WTC11 (cell line): Measurements from ENCODE around the gene GNG2. TPM values are rescaled to one million over a fixed set of nuclear protein-coding genes. Genes with fewer than 3 reads are reported as not detected.

Source experiments
- ATAC-seq: fragments of 200-7000 bp; cut with Tn5 transposase; 2 replicates; pipeline ENCODE4 v1.10.0; 2021; ENCODE audit warnings: mild to moderate bottlenecking, moderate library complexity
- CTCF ChIA-PET: fragments of 300-600 bp; sonication (Branson Sonifier 250); formaldehyde crosslinking; loops from one replicate; lab custom pipeline; 2021; ENCODE audit warnings: antibody characterized with exemption; lab: Charles Lee
- POLR2A ChIA-PET: fragments of 350-600 bp; sonication (Branson Sonifier 250); formaldehyde crosslinking; loops from one replicate; lab custom pipeline; 2021; ENCODE audit warnings: antibody characterized with exemption; lab: Charles Lee
- DNase-seq: peaks from one replicate; pipeline ENCODE4 v3.0.0; 2021; ENCODE audit warnings: low spot score
- H3K27ac Mint-ChIP-seq: 2 replicates; pipeline ENCODE4 v1.8.0; 2021; ENCODE audit warnings: mixed read lengths
- H3K27me3 Mint-ChIP-seq: 2 replicates; pipeline ENCODE4 v1.8.0; 2021; ENCODE audit warnings: low read depth, mild to moderate bottlenecking, moderate library complexity, mixed read lengths
- H3K36me3 Mint-ChIP-seq: 2 replicates; pipeline ENCODE4 v1.8.0; 2021; ENCODE audit warnings: mixed read lengths
- H3K4me1 Mint-ChIP-seq: 2 replicates; pipeline ENCODE4 v1.8.0; 2022; ENCODE audit warnings: mixed read lengths
- H3K4me3 Mint-ChIP-seq: 2 replicates; pipeline ENCODE4 v1.8.0; 2021; ENCODE audit warnings: mild to moderate bottlenecking, moderate library complexity, mixed read lengths
- H3K9me3 Mint-ChIP-seq: 2 replicates; pipeline ENCODE4 v1.8.0; 2021; ENCODE audit warnings: mixed read lengths
- FOXJ3 ChIP-seq: sonication (generic); formaldehyde crosslinking; IDR thresholded peaks from 2 replicates; pipeline ENCODE4 v1.9.0; 2021; ENCODE audit warnings: missing genetic modification reagents, mild to moderate bottlenecking, borderline replicate concordance
- FOXP1 ChIP-seq: sonication (generic); formaldehyde crosslinking; IDR thresholded peaks from 2 replicates; pipeline ENCODE4 v1.8.0; 2022; ENCODE audit warnings: missing genetic modification reagents, mild to moderate bottlenecking, moderate library complexity, borderline replicate concordance
- HMGXB4 ChIP-seq: sonication (generic); formaldehyde crosslinking; IDR thresholded peaks from 2 replicates; pipeline ENCODE4 v1.8.1; 2023; ENCODE audit warnings: mild to moderate bottlenecking, moderate library complexity, missing genetic modification reagents
- JUN ChIP-seq: sonication (generic); formaldehyde crosslinking; IDR thresholded peaks from 2 replicates; pipeline ENCODE4 v1.8.0; 2023; ENCODE audit warnings: mild to moderate bottlenecking, missing genetic modification reagents
- MAX ChIP-seq: sonication (generic); formaldehyde crosslinking; IDR thresholded peaks from 2 replicates; pipeline ENCODE4 v1.8.0; 2022; ENCODE audit warnings: mild to moderate bottlenecking, missing genetic modification reagents
- MXD4 ChIP-seq: fragments of 250-450 bp; sonication (Bioruptor Pico); IDR thresholded peaks from 2 replicates; pipeline ENCODE4 v1.8.0; 2021; ENCODE audit warnings: mild to moderate bottlenecking, moderate library complexity, borderline replicate concordance
- NFATC4 ChIP-seq: fragments of 250-450 bp; sonication (Bioruptor Pico); IDR thresholded peaks from 2 replicates; pipeline ENCODE4 v1.9.0; 2021; ENCODE audit warnings: mild to moderate bottlenecking
- NFE2L1 ChIP-seq: sonication (generic); formaldehyde crosslinking; IDR thresholded peaks from 2 replicates; pipeline ENCODE4 v1.8.1; 2023; ENCODE audit warnings: missing genetic modification reagents
- OVOL2 ChIP-seq: fragments of 250-450 bp; sonication (Bioruptor Pico); IDR thresholded peaks from 2 replicates; pipeline ENCODE4 v1.9.0; 2021; ENCODE audit warnings: mild to moderate bottlenecking, borderline replicate concordance
- SP1 ChIP-seq: sonication (generic); formaldehyde crosslinking; conservative IDR thresholded peaks from 2 replicates; pipeline ENCODE4 v1.8.1; 2022; ENCODE audit warnings: missing genetic modification reagents
- TCF7 ChIP-seq: sonication (generic); formaldehyde crosslinking; IDR thresholded peaks from 2 replicates; pipeline ENCODE4 v1.8.0; 2022; ENCODE audit warnings: mild to moderate bottlenecking, low read depth, missing genetic modification reagents, moderate library complexity
- TEAD1 ChIP-seq: sonication (generic); formaldehyde crosslinking; IDR thresholded peaks from 2 replicates; pipeline ENCODE4 v1.8.0; 2022; ENCODE audit warnings: mild to moderate bottlenecking, missing genetic modification reagents
- TEAD4 ChIP-seq: sonication (generic); formaldehyde crosslinking; IDR thresholded peaks from 2 replicates; pipeline ENCODE4 v1.8.0; 2022; ENCODE audit warnings: mild to moderate bottlenecking, missing genetic modification reagents
- USF1 ChIP-seq: sonication (generic); formaldehyde crosslinking; IDR thresholded peaks from 2 replicates; pipeline ENCODE4 v1.8.0; 2022; ENCODE audit warnings: mild to moderate bottlenecking, missing genetic modification reagents
- USF2 ChIP-seq: sonication (generic); formaldehyde crosslinking; IDR thresholded peaks from 2 replicates; pipeline ENCODE4 v1.8.1; 2023; ENCODE audit warnings: mild to moderate bottlenecking, missing genetic modification reagents, moderate library complexity
- ZNF317 ChIP-seq: sonication (generic); formaldehyde crosslinking; IDR thresholded peaks from 2 replicates; pipeline ENCODE4 v1.8.1; 2023; ENCODE audit warnings: low read depth, mild to moderate bottlenecking, moderate library complexity, missing genetic modification reagents, borderline replicate concordance
- ZSCAN18 ChIP-seq: fragments of 250-450 bp; sonication (Bioruptor Pico); IDR thresholded peaks from 2 replicates; pipeline ENCODE4 v2.1.2; 2022; ENCODE audit warnings: mild to moderate bottlenecking, moderate library complexity
- total RNA-seq: library from RNA; stranded (reverse); gene quantifications from 3 replicates; pipeline ENCODE4 v1.2.3, GENCODE V29; 2021
- TF ChIP-seq, protein P1 (sequence below): fragments of 250-450 bp; sonication (Bioruptor Pico); IDR thresholded peaks from 2 replicates; pipeline ENCODE4 v1.9.0; 2021; ENCODE audit warnings: mild to moderate bottlenecking, borderline replicate concordance
- TF ChIP-seq, protein P2 (sequence below): sonication (generic); formaldehyde crosslinking; IDR thresholded peaks from 2 replicates; pipeline ENCODE4 v1.8.0; 2023; ENCODE audit warnings: missing genetic modification reagents, mild to moderate bottlenecking, borderline replicate concordance
- TF ChIP-seq, protein P3 (sequence below): sonication (generic); formaldehyde crosslinking; IDR thresholded peaks from 2 replicates; pipeline ENCODE4 v1.8.1; 2022; ENCODE audit warnings: mild to moderate bottlenecking, missing genetic modification reagents, moderate library complexity, borderline replicate concordance

GNG2 gene
- total RNA-seq, 1 experiment from 2014 or later = 10.7 TPM

- ATAC-seq (no peak), DNase-seq (no peak)
- ChIA-PET CTCF (no interaction called here), POLR2A (no interaction called here)
- Mint-ChIP-seq H3K27ac (no peak overlapping the region), H3K27me3 (no peaks in the 10 kb centered on the region), H3K4me3 (no peak overlapping the region), H3K36me3 (0 out of 2 replicates have a peak, but pooled peaks cover under 1% of the 10 kb centered on the region), H3K4me1 (peaks cover 7% of the 10 kb centered on the region), H3K9me3 (peaks cover 4% of the 10 kb centered on the region)
- TF ChIP-seq ZSCAN18 (CRISPR knock-in tag) = no peak
- TF ChIP-seq HMGXB4 (CRISPR knock-in tag) = no peak
- no peak for TF ChIP-seq ZNF317
- no peak for TF ChIP-seq TEAD1 (CRISPR knock-in tag)
- TF ChIP-seq SP1 (CRISPR knock-in tag) = no peak
- no peak for TF ChIP-seq TCF7 (CRISPR knock-in tag)
- TF ChIP-seq, protein P1, sequence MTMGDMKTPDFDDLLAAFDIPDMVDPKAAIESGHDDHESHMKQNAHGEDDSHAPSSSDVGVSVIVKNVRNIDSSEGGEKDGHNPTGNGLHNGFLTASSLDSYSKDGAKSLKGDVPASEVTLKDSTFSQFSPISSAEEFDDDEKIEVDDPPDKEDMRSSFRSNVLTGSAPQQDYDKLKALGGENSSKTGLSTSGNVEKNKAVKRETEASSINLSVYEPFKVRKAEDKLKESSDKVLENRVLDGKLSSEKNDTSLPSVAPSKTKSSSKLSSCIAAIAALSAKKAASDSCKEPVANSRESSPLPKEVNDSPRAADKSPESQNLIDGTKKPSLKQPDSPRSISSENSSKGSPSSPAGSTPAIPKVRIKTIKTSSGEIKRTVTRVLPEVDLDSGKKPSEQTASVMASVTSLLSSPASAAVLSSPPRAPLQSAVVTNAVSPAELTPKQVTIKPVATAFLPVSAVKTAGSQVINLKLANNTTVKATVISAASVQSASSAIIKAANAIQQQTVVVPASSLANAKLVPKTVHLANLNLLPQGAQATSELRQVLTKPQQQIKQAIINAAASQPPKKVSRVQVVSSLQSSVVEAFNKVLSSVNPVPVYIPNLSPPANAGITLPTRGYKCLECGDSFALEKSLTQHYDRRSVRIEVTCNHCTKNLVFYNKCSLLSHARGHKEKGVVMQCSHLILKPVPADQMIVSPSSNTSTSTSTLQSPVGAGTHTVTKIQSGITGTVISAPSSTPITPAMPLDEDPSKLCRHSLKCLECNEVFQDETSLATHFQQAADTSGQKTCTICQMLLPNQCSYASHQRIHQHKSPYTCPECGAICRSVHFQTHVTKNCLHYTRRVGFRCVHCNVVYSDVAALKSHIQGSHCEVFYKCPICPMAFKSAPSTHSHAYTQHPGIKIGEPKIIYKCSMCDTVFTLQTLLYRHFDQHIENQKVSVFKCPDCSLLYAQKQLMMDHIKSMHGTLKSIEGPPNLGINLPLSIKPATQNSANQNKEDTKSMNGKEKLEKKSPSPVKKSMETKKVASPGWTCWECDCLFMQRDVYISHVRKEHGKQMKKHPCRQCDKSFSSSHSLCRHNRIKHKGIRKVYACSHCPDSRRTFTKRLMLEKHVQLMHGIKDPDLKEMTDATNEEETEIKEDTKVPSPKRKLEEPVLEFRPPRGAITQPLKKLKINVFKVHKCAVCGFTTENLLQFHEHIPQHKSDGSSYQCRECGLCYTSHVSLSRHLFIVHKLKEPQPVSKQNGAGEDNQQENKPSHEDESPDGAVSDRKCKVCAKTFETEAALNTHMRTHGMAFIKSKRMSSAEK = no peak
- TF ChIP-seq USF2 (CRISPR knock-in tag) = no peak
- TF ChIP-seq MXD4 = no peak
- no peak for TF ChIP-seq TEAD4
Measured at GRCh38 chr14:51824191-51824590, 36.2 kb upstream of the GNG2 start.

DNA sequence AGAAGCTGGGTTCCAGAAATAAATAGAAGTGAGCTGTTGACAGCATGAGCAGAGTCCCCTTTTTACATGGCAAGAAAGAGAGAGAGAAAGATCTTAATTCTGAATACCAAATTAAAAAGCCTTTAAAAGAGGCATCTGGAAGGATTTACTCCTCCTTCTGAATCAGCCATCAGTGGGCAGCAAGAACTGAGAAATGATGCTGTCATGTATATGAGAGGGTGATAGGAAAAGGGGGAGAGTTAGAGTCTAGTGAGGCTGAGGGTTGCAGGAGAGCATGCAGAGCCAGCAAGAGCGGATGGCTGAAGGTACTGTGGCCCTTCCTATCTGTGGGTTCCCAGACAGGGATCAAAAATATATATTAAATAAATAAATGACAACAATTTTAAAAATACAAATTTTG, 34.5 kb upstream of the GNG2 start:
- ChIA-PET CTCF (no interaction called here), POLR2A (no interaction called here)
- no peaks in the 10 kb centered on the region for H3K36me3 Mint-ChIP-seq
- ATAC-seq = no peak
- H3K4me1 Mint-ChIP-seq = no peaks in the 10 kb centered on the region; the same call in 1 of the 2 replicates
- H3K4me3 Mint-ChIP-seq = no peak overlapping the region
- no peak overlapping the region for H3K27ac Mint-ChIP-seq
- TF ChIP-seq JUN (CRISPR knock-in tag) (no peak), USF1 (CRISPR knock-in tag) (no peak), NFE2L1 (no peak), MAX (no peak), FOXP1 (CRISPR knock-in tag) (no peak), NFATC4 (CRISPR knock-in tag) (no peak), OVOL2 (CRISPR knock-in tag) (no peak), FOXJ3 (no peak)
- TF ChIP-seq, protein P2, sequence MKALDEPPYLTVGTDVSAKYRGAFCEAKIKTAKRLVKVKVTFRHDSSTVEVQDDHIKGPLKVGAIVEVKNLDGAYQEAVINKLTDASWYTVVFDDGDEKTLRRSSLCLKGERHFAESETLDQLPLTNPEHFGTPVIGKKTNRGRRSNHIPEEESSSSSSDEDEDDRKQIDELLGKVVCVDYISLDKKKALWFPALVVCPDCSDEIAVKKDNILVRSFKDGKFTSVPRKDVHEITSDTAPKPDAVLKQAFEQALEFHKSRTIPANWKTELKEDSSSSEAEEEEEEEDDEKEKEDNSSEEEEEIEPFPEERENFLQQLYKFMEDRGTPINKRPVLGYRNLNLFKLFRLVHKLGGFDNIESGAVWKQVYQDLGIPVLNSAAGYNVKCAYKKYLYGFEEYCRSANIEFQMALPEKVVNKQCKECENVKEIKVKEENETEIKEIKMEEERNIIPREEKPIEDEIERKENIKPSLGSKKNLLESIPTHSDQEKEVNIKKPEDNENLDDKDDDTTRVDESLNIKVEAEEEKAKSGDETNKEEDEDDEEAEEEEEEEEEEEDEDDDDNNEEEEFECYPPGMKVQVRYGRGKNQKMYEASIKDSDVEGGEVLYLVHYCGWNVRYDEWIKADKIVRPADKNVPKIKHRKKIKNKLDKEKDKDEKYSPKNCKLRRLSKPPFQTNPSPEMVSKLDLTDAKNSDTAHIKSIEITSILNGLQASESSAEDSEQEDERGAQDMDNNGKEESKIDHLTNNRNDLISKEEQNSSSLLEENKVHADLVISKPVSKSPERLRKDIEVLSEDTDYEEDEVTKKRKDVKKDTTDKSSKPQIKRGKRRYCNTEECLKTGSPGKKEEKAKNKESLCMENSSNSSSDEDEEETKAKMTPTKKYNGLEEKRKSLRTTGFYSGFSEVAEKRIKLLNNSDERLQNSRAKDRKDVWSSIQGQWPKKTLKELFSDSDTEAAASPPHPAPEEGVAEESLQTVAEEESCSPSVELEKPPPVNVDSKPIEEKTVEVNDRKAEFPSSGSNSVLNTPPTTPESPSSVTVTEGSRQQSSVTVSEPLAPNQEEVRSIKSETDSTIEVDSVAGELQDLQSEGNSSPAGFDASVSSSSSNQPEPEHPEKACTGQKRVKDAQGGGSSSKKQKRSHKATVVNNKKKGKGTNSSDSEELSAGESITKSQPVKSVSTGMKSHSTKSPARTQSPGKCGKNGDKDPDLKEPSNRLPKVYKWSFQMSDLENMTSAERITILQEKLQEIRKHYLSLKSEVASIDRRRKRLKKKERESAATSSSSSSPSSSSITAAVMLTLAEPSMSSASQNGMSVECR (CRISPR knock-in tag) = no peak
- TF ChIP-seq, protein P3, sequence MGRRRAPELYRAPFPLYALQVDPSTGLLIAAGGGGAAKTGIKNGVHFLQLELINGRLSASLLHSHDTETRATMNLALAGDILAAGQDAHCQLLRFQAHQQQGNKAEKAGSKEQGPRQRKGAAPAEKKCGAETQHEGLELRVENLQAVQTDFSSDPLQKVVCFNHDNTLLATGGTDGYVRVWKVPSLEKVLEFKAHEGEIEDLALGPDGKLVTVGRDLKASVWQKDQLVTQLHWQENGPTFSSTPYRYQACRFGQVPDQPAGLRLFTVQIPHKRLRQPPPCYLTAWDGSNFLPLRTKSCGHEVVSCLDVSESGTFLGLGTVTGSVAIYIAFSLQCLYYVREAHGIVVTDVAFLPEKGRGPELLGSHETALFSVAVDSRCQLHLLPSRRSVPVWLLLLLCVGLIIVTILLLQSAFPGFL (CRISPR knock-in tag) = no peak
- no peak for DNase-seq
- H3K27me3 Mint-ChIP-seq = no peaks in the 10 kb centered on the region
- H3K9me3 Mint-ChIP-seq = no peaks in the 10 kb centered on the region
